Astrocyte (in vitro differentiated cells and primary cell): Measurements from ENCODE around the gene PTPA.

Experiments used
- CTCF ChIP-seq: IDR thresholded peaks from 2 replicates; pipeline ENCODE4 v1.5.1; 2011; ENCODE audit warnings: low read depth, mild to moderate bottlenecking, inconsistent platforms, low read length, moderate library complexity; ENCODE audit not compliant: insufficient read depth
- EZH2 ChIP-seq: IDR thresholded peaks from 2 replicates; pipeline ENCODE4 v1.6.1; 2012; ENCODE audit warnings: mild to moderate bottlenecking, low read length, inconsistent platforms; ENCODE audit not compliant: insufficient read depth

DNA sequence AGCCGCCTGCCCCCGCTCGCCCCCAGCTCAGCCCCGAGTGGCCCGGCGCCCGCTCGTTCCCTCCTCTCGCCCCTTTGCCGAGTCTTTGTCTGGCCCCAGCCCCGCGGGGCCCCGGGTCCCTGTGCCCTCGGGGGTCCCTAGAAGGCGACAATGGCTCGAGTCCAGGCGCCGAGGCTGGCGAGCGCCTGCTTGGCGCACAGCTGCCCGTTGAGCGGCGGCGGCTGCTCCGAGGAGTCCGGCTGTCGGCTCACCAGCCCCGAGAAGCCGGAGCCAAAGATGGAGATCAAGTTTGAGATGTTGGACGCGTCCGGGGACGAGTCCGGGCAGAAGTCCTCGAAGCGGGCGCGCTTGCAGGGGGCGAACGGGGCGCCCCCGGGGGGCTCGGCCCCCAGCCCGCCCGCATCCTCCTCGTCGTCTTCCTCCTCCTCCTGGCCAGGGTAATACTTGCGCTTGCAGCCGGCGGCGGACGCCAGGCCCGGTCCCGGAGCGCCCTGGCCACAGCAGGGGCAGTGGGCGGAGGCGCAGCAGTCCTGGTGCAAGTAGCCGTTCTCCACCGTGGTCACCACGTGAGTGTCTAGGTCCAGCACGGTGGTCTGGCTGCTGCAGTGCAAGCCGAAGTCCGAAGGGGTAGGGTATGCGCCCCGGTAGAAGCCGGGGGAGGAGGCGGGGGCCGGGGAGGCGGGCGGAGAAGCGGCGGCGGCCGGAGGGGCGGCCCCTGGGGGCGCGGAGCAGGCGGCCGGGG lies 65.7 kb downstream of the PTPA start:
- no peak for TF ChIP-seq CTCF
- no peak for TF ChIP-seq EZH2
